Measurements from ENCODE around the gene C4orf33. TPM values are rescaled to one million over a fixed set of nuclear protein-coding genes. Genes with fewer than 3 reads are reported as not detected.

The C4orf33 gene
- total and polyA plus RNA-seq, 9 of the 15 experiments (the other 6 are each of a cell fraction or from before 2014, with no cell fraction given): 16.7 to 42.0 (median 27.5) TPM

- Histone ChIP-seq H3K4me1 (replicated peaks in 1 of 2; ENCODE audit: control insufficient read depth in 2 of 2, insufficient read depth in 2 of 2, low read length in 2 of 2) (no peaks in the 10 kb centered on the region), H3K9ac (ENCODE audit: insufficient read depth in 1 of 2, low read depth in 2 of 2, low read length in 2 of 2) (no peak overlapping the region), H3K79me2 (ENCODE audit: control insufficient read depth, insufficient read depth, low read length) (no peaks in the 10 kb centered on the region), H3K9me1 (ENCODE audit: control insufficient read depth, insufficient read depth, low read length) (no peaks in the 10 kb centered on the region), H3K9me3 (replicated peaks; ENCODE audit: control insufficient read depth, insufficient read depth, low read depth, low read length) (no peaks in the 10 kb centered on the region), H3K4me2 (ENCODE audit: insufficient read depth, low read length) (no peak overlapping the region), H2AFZ (ENCODE audit: low read depth, low read length) (no peak overlapping the region), H3K4me3 (no peak overlapping the region), H3K36me3 (ENCODE audit: control insufficient read depth, insufficient read depth, low read length) (no peaks in the 10 kb centered on the region), H4K20me1 (replicated peaks; ENCODE audit: control insufficient read depth, insufficient read depth, low read length) (no peaks in the 10 kb centered on the region), H3K27ac (ENCODE audit: extremely low read depth, low read depth, low read length) (no peak overlapping the region), H3K27me3 (ENCODE audit: control insufficient read depth in 2 of 2, insufficient read depth in 2 of 2, low read length in 2 of 2) (no peaks in the 10 kb centered on the region)
- BruUV-seq (replicated peaks): no TSS peak
- ChIA-PET POLR2A (no interaction called here), CTCF (ENCODE audit: low intra/inter-chr PET ratio) (no interaction called here)
- ATAC-seq (no peak), FAIRE-seq (no peak), DNase-seq (ENCODE audit: extremely low read depth in 1 of 4, low spot score in 3 of 4) (no peak)
- intact Hi-C loops (cut with micrococcal nuclease) (no loop called here), in situ Hi-C loops (cut with MboI) (no loop called here)
- TF ChIP-seq ILF3 (IDR thresholded peaks at IDR 0.05; ENCODE audit: borderline replicate concordance) (no peak), AFF4 (CRISPR knock-in tag; IDR thresholded peaks at IDR 0.05) (no peak), FOXJ2 (tag; IDR thresholded peaks at IDR 0.05) (no peak), CCAR2 (IDR thresholded peaks at IDR 0.05; ENCODE audit: low read depth, low read length) (no peak), HMGN3 (IDR thresholded peaks at IDR 0.05; ENCODE audit: borderline replicate concordance, extremely low read depth, insufficient read length, low read depth, low read length) (no peak), SMAD1 (IDR thresholded peaks at IDR 0.05; ENCODE audit: low read depth, low read length, partially characterized antibody) (no peak), RBM14 (IDR thresholded peaks at IDR 0.05; ENCODE audit: borderline replicate concordance, insufficient read depth, low read depth, low read length) (no peak), BCLAF1 (IDR thresholded peaks at IDR 0.05; ENCODE audit: borderline replicate concordance in 1 of 2, control insufficient read depth in 1 of 2, low read depth in 2 of 2, low read length in 1 of 2) (no peak), GATAD2B (IDR thresholded peaks at IDR 0.05; ENCODE audit: borderline replicate concordance) (no peak), SNRNP70 (optimal IDR thresholded peaks at IDR 0.05; ENCODE audit: low read depth, low read length) (no peak), ZNF584 (CRISPR knock-in tag; IDR thresholded peaks at IDR 0.05; ENCODE audit: low read depth) (no peak), HNRNPUL1 (IDR thresholded peaks at IDR 0.05; ENCODE audit: low read length) (no peak)
Measured at GRCh38 chr4:129162450-129162849, 66.5 kb downstream of the C4orf33 start.

All from K562 (cell line).